Urothelium cell line (cell line): ENCODE results near the gene KLHL3.

Experiments
- DNase-seq: peaks from one replicate; pipeline ENCODE4 v3.0.0; 2011; ENCODE audit warnings: low spot score, mixed read lengths
- FAIRE-seq: peaks from 2 replicates; lab custom pipeline; 2011; peaks lifted over from hg19 to GRCh38; lab: Jason Lieb, UNC

The KLHL3 gene

DNA sequence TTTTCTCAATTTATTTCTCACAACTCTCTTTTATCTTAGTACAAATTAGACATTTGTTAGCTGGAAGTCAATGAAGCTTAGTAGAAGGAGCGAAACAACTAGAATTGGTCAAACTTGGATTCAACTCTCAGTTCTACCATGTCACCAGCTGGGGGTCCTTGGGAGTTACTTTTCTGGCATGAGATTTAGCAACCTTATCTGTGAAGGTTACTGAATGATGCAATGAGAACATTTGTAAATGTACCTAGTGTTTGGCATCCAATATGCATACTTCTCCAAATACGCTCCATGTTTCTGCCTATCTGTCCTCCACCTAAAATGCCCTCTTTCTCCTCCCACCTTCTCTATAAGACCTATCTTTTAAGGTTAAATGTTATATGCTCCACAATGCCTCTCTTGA, 12.0 kb upstream of the KLHL3 start:
- DNase-seq (no peak), FAIRE-seq (no peak)

GRCh38 chr5:137743031-137743640, 7.2 kb upstream of the KLHL3 start:
- FAIRE-seq = no peak
- DNase-seq = peak; percentile 38

DNA sequence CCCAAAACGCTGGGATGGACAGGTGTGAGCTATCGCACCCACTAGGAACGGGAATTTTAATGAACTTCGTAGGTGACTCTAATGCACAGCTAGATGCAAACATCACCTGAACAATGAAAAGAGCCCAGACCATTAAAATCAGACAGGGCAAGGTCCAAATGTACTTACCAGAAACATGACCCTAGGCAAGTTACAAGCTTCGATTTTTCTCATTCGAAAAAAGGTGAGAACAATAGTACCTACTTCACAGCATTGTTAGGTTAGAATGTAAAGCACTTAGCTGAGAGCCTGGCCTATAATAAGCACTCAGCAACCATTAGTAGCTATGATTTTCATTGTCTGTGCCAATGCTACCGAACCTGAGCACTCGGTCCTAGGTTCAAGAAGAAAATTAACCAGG, 5.8 kb upstream of the KLHL3 start:
- FAIRE-seq (no peak), DNase-seq (no peak)

GRCh38 chr5:137739737-137740136, 3.8 kb upstream of the KLHL3 start:
- FAIRE-seq (no peak), DNase-seq (no peak)

- FAIRE-seq (no peak), DNase-seq (no peak)
Observed at GRCh38 chr5:137738947-137739346, 3.1 kb upstream of the KLHL3 start.

GRCh38 chr5:137737349-137738131, 1.7 kb upstream of the KLHL3 start:
- DNase-seq (no peak), FAIRE-seq (no peak)

DNA sequence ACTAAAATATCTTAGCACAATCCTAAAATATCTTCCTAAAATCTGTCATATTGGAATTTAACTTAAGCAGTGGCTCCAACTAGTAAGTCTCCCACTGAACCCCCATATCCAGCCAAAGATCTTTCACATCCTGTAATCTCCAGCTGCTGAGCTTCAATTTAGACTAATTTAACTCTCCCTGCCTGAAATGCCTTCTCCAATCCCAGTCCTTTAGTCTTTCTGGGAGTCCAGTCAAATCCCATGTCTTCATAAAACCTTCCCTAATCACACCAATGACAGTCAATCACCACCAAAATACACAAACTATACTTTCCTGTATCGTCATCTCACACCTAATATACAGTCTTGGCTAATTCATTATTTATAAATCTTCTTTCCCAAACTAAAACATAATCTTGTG, 607 bp upstream of the KLHL3 start:
- no peak for FAIRE-seq

DNA sequence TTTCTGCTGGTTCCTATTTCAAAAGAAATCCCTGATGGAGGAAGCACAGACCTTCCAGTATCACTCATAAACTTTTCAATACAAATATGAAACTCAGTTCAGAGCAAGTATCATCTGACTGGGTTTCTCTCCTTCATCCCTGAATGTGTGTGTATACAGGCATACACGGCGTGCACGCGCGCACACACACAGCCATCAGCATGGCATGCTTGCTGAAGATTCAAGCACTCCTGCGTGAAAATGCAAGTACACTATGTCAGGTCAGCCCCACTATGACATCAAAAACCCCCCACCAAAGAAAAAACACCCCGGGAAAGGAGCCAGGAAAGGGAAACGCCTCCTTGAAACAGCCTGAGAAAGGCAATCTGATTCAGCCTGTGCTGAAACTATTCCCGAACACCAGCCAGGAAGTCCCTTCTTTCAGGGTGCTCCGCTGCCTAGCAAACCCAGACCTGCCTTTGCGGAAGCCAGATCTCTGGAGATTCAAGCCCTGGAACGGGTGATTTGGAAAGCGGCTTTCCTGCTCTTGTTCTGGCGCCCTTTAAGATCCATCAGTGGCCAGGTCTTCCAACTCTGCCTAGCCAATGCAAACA, 831 bp downstream of the KLHL3 start:
- no peak for DNase-seq

More for the DNA sequence above, 607 bp upstream of the KLHL3 start:
- no peak for DNase-seq

DNA sequence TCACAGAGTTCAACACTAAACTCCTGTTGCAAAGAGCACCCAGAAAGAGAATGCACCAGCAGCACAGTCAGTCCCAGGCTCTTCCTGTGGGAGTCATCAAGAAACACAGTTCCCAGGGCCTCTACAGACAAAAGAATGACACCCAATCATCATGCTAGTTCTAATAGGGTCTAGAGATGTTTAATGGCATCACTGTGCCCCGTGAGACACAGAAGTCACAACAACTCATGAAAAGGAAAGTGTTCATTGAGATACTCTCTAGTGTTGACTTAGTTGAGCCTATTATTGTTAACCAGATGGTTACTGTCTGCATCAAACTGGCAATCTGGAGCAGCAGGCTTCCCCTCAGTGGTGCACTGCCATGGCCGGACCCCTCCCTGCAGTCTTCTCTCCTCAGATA, 1.6 kb downstream of the KLHL3 start:
- FAIRE-seq = no peak
- no peak for DNase-seq

More for the DNA sequence above, 831 bp downstream of the KLHL3 start:
- no peak for FAIRE-seq

DNA sequence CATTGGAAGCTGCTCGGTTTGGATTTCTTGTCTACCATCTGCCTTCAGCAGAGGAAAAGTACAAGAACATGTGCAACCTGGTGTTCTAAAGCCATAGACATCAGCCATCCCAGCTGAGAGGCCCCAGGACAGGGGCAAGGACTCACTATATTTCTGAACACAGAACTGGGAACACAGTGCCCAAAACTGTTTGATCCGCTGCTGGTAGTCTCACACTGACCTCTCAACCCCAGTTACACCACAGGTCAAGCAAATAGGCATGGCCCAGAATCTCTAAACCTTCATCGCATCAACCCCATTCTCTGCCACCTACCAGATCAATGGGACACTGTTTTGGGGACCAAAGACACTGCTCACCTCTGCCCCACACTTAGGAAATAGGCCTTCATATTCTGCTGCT, 2.0 kb downstream of the KLHL3 start:
- FAIRE-seq (no peak), DNase-seq (no peak)

DNA sequence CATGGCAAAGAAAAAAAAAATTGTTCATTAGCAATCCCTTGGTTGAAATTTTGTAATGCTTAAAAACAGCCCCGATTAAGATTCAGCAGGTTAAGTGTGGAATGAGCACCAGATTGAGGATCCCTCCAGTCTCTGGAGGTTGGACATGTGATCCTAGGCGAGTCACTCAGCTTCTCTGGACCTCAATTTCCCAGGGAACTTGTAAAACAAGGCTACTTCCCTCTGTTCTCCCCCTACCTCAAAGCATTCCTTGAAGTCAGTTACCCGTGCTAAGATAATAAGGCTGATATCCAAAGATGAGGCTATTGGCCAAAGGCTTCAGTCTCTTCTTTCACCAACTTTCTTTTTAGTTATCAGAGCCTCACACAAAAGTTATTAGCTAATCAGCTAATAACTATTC, 2.9 kb downstream of the KLHL3 start:
- no peak for DNase-seq
- FAIRE-seq = no peak

GRCh38 chr5:137731176-137731575, 4.7 kb downstream of the KLHL3 start:
- no peak for DNase-seq
- FAIRE-seq = no peak

- no peak for DNase-seq
- no peak for FAIRE-seq
Observed at GRCh38 chr5:137730336-137730735, 5.6 kb downstream of the KLHL3 start.

DNA sequence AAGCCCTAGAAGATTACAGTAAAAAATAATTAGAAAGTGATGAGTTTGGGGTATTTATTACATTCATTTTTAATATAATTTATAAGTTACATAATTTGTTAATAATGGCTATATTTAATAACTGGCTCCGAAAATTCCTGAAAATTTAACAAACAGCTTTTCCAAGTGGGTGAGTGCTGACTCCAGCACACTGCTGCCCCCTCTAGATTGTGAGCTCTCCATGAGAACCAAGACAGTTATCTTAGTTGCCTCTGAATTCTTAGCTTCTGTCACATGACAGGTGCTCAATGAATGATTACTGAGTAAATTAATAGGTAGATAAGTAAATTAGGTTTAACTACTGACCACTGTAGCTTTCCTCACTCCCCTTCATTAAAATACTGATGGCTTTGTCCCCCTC, 7.8 kb downstream of the KLHL3 start:
- FAIRE-seq (no peak), DNase-seq (no peak)

DNA sequence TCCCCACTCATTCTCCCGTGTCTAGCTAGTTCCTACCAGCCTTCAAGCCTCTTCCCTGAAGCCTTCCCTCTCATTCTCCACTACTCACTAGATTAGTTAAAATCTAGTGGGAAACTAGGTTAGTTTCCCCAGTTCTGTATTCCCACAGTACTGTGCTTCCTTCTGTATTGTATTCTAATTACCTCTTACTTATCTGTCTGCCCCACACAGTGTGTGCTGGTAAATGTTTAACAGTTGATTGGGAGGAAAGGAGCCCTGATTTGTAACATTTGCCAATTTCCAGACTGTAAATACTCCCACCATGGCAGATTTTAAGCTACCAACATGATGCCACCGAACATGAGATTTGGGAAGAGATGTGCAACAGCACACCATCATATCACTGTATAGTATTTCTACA, 8.3 kb downstream of the KLHL3 start:
- no peak for DNase-seq
- FAIRE-seq = no peak

DNA sequence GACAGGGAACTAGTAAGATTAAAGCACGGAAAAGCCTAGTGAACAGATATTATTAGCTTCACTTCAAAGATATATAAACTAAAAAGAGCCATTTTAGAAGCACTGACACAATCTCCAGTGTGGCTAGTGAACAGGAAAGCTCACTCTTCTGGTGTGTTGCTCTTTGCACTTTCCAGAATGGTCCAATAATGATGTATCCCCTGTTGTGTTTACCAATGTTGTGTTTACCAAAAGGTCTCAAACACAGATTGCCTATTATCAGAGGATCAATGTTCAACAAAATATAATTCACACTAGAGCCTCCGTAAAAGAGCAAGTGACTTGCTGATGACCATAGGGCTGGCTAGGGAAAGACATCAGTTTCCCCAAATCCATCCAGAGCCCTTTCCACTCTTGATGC, 11.6 kb downstream of the KLHL3 start:
- FAIRE-seq = no peak

DNA sequence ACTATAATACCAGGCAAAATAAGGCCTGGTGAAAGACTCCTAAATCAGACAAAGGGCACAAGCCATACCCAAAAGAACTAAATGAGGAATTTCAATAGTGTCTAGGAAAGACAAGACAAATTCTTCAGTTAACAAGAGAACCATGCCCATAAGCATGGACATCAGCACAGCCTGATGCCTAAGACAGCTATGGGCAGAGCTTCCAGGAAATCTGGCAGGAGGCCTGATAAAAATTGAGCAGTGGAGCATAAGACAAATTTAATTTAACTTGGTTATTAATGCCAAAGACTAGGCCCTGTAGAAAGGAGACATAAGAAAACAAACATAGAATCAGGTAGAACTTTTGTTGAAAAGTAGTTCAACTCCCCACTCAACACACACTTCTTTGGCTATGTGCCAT, 17.3 kb downstream of the KLHL3 start:
- FAIRE-seq (no peak), DNase-seq (no peak)

More for the DNA sequence above, 11.6 kb downstream of the KLHL3 start:
- no peak for DNase-seq

- no peak for DNase-seq
- FAIRE-seq = no peak
Observed at GRCh38 chr5:137716337-137716736, 19.6 kb downstream of the KLHL3 start.

DNA sequence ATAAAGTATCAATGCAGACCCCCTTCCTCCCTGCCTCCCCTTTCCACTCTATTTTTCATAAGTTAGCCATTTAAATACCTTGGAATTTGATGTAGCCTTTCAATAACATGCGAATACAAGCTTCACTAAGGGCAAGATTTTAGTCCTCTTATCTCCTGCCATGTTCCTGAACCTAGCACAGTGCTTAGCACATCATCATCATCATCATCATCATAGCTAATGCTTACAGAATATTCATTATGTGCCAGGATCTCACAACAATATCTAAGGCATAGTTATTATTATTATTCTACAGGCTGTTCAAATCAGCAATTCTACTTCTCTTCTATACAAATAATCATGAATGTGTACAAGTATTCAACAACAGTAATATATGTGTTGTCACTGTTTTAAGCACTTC, 20.4 kb downstream of the KLHL3 start:
- no peak for FAIRE-seq

GRCh38 chr5:137714946-137715345, 20.9 kb downstream of the KLHL3 start:
- no peak for DNase-seq
- FAIRE-seq = no peak

More for the DNA sequence above, 20.4 kb downstream of the KLHL3 start:
- DNase-seq = no peak

DNA sequence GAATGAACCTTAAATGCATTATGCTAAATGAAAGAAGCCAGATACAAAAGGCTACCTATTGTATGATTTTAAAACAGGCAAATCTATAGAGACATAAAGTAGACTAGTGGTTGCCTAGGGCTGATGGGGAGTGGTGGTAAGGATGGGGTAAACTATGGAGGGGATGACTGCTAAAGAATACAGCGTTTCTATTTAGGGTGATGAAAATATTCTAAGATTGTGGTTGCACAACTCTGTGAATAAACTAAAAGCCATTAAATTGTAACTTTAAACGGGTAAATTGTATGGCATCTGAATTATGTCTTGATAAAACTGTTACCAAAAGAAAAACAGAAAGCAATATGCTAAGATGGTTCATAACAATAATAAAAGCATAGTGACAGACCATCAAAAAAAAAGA, 21.4 kb downstream of the KLHL3 start:
- FAIRE-seq (no peak), DNase-seq (no peak)

- FAIRE-seq = no peak
- DNase-seq = no peak
Observed at GRCh38 chr5:137712139-137712667, 23.7 kb downstream of the KLHL3 start.
